GM18508 (cell line): ENCODE measurements around the gene SESTD1.

ENCODE experiments used
- ATAC-seq: cut with Tn5 transposase; IDR thresholded peaks from one replicate; pipeline ENCODE4 v1.9.1; 2021; ENCODE audit warnings: moderate number of reproducible peaks; ENCODE audit not compliant: insufficient read depth, unreplicated experiment

SESTD1 gene

GRCh38 chr2:179264368-179265081, at the start of gene SESTD1:
Gene SESTD1, minus strand, starts transcription at chr2:179264832. Its CDS starts 72,991 bp downstream, at chr2:179191841.
- ATAC-seq, result no peak

- no peak for ATAC-seq
Observed at GRCh38 chr2:179313057-179313456, 48.4 kb upstream of the SESTD1 start.

- ATAC-seq, result no peak
Observed at GRCh38 chr2:179311101-179311500, 46.5 kb upstream of the SESTD1 start.

GRCh38 chr2:179307616-179308371, 43.2 kb upstream of the SESTD1 start:
- no peak for ATAC-seq

- ATAC-seq, result no peak
Observed at GRCh38 chr2:179305125-179305524, 40.5 kb upstream of the SESTD1 start.

- no peak for ATAC-seq
Observed at GRCh38 chr2:179304424-179304823, 39.8 kb upstream of the SESTD1 start.

GRCh38 chr2:179302764-179303571, 38.3 kb upstream of the SESTD1 start:
- no peak for ATAC-seq

- ATAC-seq, result no peak
Observed at GRCh38 chr2:179302149-179302548, 37.5 kb upstream of the SESTD1 start.

- ATAC-seq, result no peak
Observed at GRCh38 chr2:179298666-179299065, 34.0 kb upstream of the SESTD1 start.

GRCh38 chr2:179297927-179298326, 33.3 kb upstream of the SESTD1 start:
- ATAC-seq, result no peak

GRCh38 chr2:179290329-179290728, 25.7 kb upstream of the SESTD1 start:
- ATAC-seq, result no peak

GRCh38 chr2:179285060-179285459, 20.4 kb upstream of the SESTD1 start:
- no peak for ATAC-seq

GRCh38 chr2:179277429-179278196, 13.0 kb upstream of the SESTD1 start:
- ATAC-seq, result no peak

- ATAC-seq, result no peak
Observed at GRCh38 chr2:179275253-179276012, 10.8 kb upstream of the SESTD1 start.

- peak; percentile 97 for ATAC-seq
Observed at GRCh38 chr2:179274749-179275148, 10.1 kb upstream of the SESTD1 start.

GRCh38 chr2:179273461-179273962, 8.9 kb upstream of the SESTD1 start:
- ATAC-seq, result no peak

- ATAC-seq, result no peak
Observed at GRCh38 chr2:179272406-179273192, 8.0 kb upstream of the SESTD1 start.

- no peak for ATAC-seq
Observed at GRCh38 chr2:179270689-179271088, 6.1 kb upstream of the SESTD1 start.
